ENCODE measurements around the gene TNFRSF17. TPM values are rescaled to one million over a fixed set of nuclear protein-coding genes. Genes with fewer than 3 reads are reported as not detected.

The TNFRSF17 gene
- total RNA-seq, 2 donors from 2014 or later: not detected

GRCh38 chr16:11994143-11995119, 29.4 kb downstream of the TNFRSF17 start:
- H3K27ac ChIP-seq: peak overlapping the region; percentile 19 to 41
- peaks cover 0 to 16% of the 10 kb centered on the region in 2 donors for H3K4me1 ChIP-seq
- no peak for TF ChIP-seq CTCF (IDR thresholded peaks at IDR 0.05)
- H3K4me3 ChIP-seq: no peak overlapping the region
- no peaks in the 10 kb centered on the region for H3K9me3 ChIP-seq
- H3K36me3 ChIP-seq: no peaks in the 10 kb centered on the region
- no peak for DNase-seq (ENCODE audit: low spot score)
- no peaks in the 10 kb centered on the region for H3K27me3 ChIP-seq

DNA sequence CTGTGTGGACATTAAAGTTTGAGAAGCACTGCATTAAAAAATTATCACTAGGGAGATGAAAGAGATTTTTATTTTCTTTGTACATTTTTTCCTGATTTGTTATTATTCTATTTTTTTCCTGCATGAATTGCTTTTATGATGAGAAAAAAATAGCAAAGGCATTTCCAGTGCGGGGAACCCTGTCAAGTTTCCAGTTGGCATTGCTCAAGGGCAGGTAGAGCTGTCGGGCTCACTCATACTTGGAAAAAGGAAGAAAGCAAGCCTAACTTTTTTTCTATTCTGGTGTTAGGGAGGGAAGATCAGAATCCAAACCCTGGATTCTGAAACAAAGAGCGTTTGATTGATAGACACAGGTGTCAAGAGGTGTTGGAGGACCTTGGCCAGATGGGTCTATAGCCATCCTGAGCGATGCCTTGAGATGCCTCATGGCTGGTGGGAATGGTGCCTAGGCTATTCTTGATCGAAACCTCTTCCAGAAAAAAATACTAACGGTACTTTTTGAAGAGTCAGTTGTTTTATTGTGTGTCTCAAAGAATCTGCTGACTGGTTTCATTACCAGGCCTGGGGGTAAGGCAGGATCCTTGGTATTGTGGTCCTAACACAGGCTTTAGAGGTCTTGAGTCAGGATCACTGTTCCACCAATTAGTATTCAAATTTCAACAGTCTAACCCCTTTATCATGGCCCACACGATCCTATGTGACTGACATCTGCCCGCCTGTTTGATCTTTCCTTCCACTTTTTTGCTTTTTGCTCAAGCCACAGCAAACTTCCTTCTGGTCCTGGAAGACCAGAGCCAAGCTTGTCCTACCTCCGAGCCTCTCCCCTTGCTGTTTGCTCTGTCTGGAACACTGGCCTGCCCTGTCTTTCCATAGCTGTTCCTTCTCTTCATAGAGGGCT, 31.7 kb downstream of the TNFRSF17 start:
- Histone ChIP-seq H3K36me3 (no peaks in the 10 kb centered on the region), H3K9me3 (no peaks in the 10 kb centered on the region), H3K4me1 (peaks cover 0 to 22% of the 10 kb centered on the region in 2 donors), H3K4me3 (no peak overlapping the region), H3K27ac (no peak overlapping the region), H3K27me3 (no peaks in the 10 kb centered on the region)
- no peak for TF ChIP-seq CTCF (IDR thresholded peaks at IDR 0.05)
- DNase-seq (ENCODE audit: low spot score): no peak

- H3K9me3 ChIP-seq: no peaks in the 10 kb centered on the region
- TF ChIP-seq CTCF (IDR thresholded peaks at IDR 0.05): no peak
- no peaks in the 10 kb centered on the region for H3K27me3 ChIP-seq
- H3K4me1 ChIP-seq: peaks cover 0 to 6% of the 10 kb centered on the region in 2 donors
- H3K27ac ChIP-seq: no peak overlapping the region
- DNase-seq (ENCODE audit: low spot score): no peak
- H3K36me3 ChIP-seq: no peaks in the 10 kb centered on the region
- no peak overlapping the region for H3K4me3 ChIP-seq
Observed at GRCh38 chr16:12000032-12000431, 35.0 kb downstream of the TNFRSF17 start.

GRCh38 chr16:12002447-12003006, 37.5 kb downstream of the TNFRSF17 start:
- Histone ChIP-seq H3K27ac (peak overlapping the region; percentile 7 to 16), H3K4me1 (peaks cover 0 to 6% of the 10 kb centered on the region in 2 donors), H3K27me3 (no peaks in the 10 kb centered on the region), H3K4me3 (no peak overlapping the region), H3K36me3 (peaks cover 3% of the 10 kb centered on the region), H3K9me3 (no peaks in the 10 kb centered on the region)
- no peak for TF ChIP-seq CTCF (IDR thresholded peaks at IDR 0.05)
- DNase-seq (ENCODE audit: low spot score): no peak

DNA sequence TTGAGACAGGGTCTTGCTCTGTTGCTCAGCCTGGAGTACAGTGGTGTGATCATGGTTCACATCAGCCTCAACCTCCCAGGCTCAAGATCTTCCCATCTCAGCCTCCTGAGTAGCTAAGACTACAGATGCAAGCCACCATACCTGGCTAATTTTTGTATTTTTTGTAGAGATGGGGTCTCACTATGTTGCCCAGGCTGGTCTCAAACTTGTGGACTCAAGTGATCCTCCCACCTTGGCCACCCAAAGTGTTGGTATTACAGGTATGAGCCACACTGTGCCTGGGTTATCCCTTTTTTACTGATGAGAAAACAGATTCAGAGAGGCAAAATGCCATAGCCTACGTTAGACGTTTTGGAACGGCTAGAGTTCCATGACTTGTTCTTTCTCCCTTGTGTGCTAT, 41.6 kb downstream of the TNFRSF17 start:
- H3K36me3 ChIP-seq: peaks cover 4% of the 10 kb centered on the region
- no peak overlapping the region for H3K4me3 ChIP-seq
- H3K27ac ChIP-seq: no peak overlapping the region
- DNase-seq (ENCODE audit: low spot score): no peak
- no peaks in the 10 kb centered on the region for H3K27me3 ChIP-seq
- H3K4me1 ChIP-seq: peaks cover 0 to 13% of the 10 kb centered on the region in 2 donors
- no peak for TF ChIP-seq CTCF (IDR thresholded peaks at IDR 0.05)
- no peaks in the 10 kb centered on the region for H3K9me3 ChIP-seq

Data from right atrium auricular region (tissue), 2 donors.